ENCODE results near the gene ZSCAN12. TPM values are rescaled to one million over a fixed set of nuclear protein-coding genes. Genes with fewer than 3 reads are reported as not detected.

ZSCAN12 gene
- total and polyA plus RNA-seq, 2 experiments from 2014 or later: 2.0 to 7.3 TPM

Small RNAs within 50 kb of the gene (small RNA-seq; reads per million reads assigned to genes)
- gene RNU2-45P (ENCODE audit: low replicate concordance): not detected

Other genes with a start within 250 kb of the ZSCAN12 start
- gene ZSCAN9, start 174.5 kb downstream of the ZSCAN12 start, total RNA-seq (2014; rRNA removed; shearing (Covaris generic)): 10.9 and 11.9 TPM in 2 replicates
- gene ZSCAN9, start 174.5 kb downstream of the ZSCAN12 start, polyA plus RNA-seq (2016; fragmentation: Nextera tagmentation; extraction: Ambion mirVana): 10.0 and 10.9 TPM in 2 replicates
- 5.7 and 5.9 TPM in 2 replicates for gene ZKSCAN4, start 147.5 kb downstream of the ZSCAN12 start, total RNA-seq (2014; rRNA removed; shearing (Covaris generic))
- 2.8 and 3.1 TPM in 2 replicates for gene ZKSCAN4, start 147.5 kb downstream of the ZSCAN12 start, polyA plus RNA-seq (2016; fragmentation: Nextera tagmentation; extraction: Ambion mirVana)
- gene NKAPL, start 140.4 kb downstream of the ZSCAN12 start, total RNA-seq (2014; rRNA removed; shearing (Covaris generic)): 0.16 and 1.6 TPM in 2 replicates
- gene NKAPL, start 140.4 kb downstream of the ZSCAN12 start, polyA plus RNA-seq (2016; fragmentation: Nextera tagmentation; extraction: Ambion mirVana): 2.9 and 3.2 TPM in 2 replicates
- gene ZSCAN26, start 132.6 kb downstream of the ZSCAN12 start, total RNA-seq (2014; rRNA removed; shearing (Covaris generic)): 10.2 and 13.0 TPM in 2 replicates
- 3.5 and 6.5 TPM in 2 replicates for gene ZSCAN26, start 132.6 kb downstream of the ZSCAN12 start, polyA plus RNA-seq (2016; fragmentation: Nextera tagmentation; extraction: Ambion mirVana)
- gene PGBD1, start 118.2 kb downstream of the ZSCAN12 start, total RNA-seq (2014; rRNA removed; shearing (Covaris generic)): 8.4 and 10.5 TPM in 2 replicates
- gene PGBD1, start 118.2 kb downstream of the ZSCAN12 start, polyA plus RNA-seq (2016; fragmentation: Nextera tagmentation; extraction: Ambion mirVana): 6.0 and 7.5 TPM in 2 replicates
- 4.7 and 12.1 TPM in 2 replicates for gene ZSCAN31, start 63.6 kb downstream of the ZSCAN12 start, total RNA-seq (2014; rRNA removed; shearing (Covaris generic))
- 2.8 and 3.1 TPM in 2 replicates for gene ZSCAN31, start 63.6 kb downstream of the ZSCAN12 start, polyA plus RNA-seq (2016; fragmentation: Nextera tagmentation; extraction: Ambion mirVana)
- 4.3 and 7.6 TPM in 2 replicates for gene ZKSCAN3, start 49.8 kb downstream of the ZSCAN12 start, total RNA-seq (2014; rRNA removed; shearing (Covaris generic))
- gene ZKSCAN3, start 49.8 kb downstream of the ZSCAN12 start, polyA plus RNA-seq (2016; fragmentation: Nextera tagmentation; extraction: Ambion mirVana): 2.8 and 3.0 TPM in 2 replicates
- gene ZSCAN23, start 43.7 kb upstream of the ZSCAN12 start, total RNA-seq (2014; rRNA removed; shearing (Covaris generic)): 3.1 and 7.8 TPM in 2 replicates
- gene ZSCAN23, start 43.7 kb upstream of the ZSCAN12 start, polyA plus RNA-seq (2016; fragmentation: Nextera tagmentation; extraction: Ambion mirVana): 0.30 and 1.9 TPM in 2 replicates
- not detected in 2 replicates for gene GPX6, start 116.0 kb upstream of the ZSCAN12 start, total RNA-seq (2014; rRNA removed; shearing (Covaris generic))
- not detected in 2 replicates for gene GPX6, start 116.0 kb upstream of the ZSCAN12 start, polyA plus RNA-seq (2016; fragmentation: Nextera tagmentation; extraction: Ambion mirVana)
- gene GPX5, start 126.1 kb upstream of the ZSCAN12 start, total RNA-seq (2014; rRNA removed; shearing (Covaris generic)): not detected in 2 replicates
- 0.14 TPM in 1 of 2 replicates, not detected in the other for gene GPX5, start 126.1 kb upstream of the ZSCAN12 start, polyA plus RNA-seq (2016; fragmentation: Nextera tagmentation; extraction: Ambion mirVana)

All from GM23338 (cell line).